ENCODE data around the gene HK2. TPM values are rescaled to one million over a fixed set of nuclear protein-coding genes. Genes with fewer than 3 reads are reported as not detected.

HK2 gene
- total RNA-seq, 2 experiments from 2014 or later = 7.7 to 8.9 TPM

DNA sequence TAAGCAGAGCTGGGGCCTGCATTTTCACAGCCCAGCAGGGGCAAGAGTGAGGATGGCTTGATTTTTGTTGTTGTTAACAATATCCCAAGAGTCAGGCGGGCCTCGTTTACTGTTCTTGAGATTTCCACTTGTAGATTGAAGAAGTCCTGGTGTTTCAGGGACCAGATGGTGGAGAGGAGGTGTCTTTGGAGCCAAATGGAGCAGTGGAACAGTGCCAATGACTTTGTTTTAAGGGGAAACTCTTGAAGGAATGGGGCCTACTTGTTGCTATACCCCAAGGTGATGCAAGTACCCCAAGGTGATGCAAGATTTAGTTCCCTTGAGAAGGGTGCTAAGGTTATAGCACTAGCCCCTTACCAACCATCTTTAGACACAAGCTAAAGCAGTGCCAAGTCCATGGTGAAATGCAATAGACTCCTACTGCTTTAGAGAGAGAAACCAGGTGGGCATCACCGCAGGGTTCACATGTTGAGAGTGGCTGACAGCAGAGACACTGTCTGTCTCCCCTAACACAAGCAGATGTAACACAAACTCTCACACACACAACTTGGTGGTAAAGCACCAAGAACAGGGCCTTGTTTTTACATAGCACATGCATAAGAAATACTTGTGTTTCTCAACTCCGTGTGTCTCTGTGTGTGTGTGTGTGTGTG, 44.0 kb downstream of the HK2 start:
- Histone ChIP-seq H3K27ac (ENCODE audit: low read depth in 1 of 2, low read length in 2 of 2) (no peak overlapping the region), H3K4me3 (ENCODE audit: low read length) (no peak overlapping the region), H3K27me3 (ENCODE audit: control insufficient read depth in 1 of 2, insufficient read depth in 2 of 2, low read length in 2 of 2) (no peaks in the 10 kb centered on the region), H3K36me3 (ENCODE audit: insufficient read depth, low read length) (peaks cover 47% of the 10 kb centered on the region), H3K9me3 (ENCODE audit: control insufficient read depth in 1 of 2, insufficient read depth in 1 of 2, low read length in 2 of 2) (no peaks in the 10 kb centered on the region), H3K4me1 (ENCODE audit: insufficient read depth, low read length) (peaks cover 6% of the 10 kb centered on the region)
- no peak for ATAC-seq (ENCODE audit: poor library complexity)
- H3K27me3 Mint-ChIP-seq = no peaks in the 10 kb centered on the region
- POLR2A ChIA-PET = no interaction called here
- CTCF ChIA-PET = interaction anchor here (1.5 to 1.7 kb wide), 2 partner anchors 163 to 164 kb away, joined by 4 to 8 read pairs; no protein-coding TSS in a partner anchor
- intact Hi-C loops (cut with DNase I, micrococcal nuclease) = loop anchor here (2.0 to 5.0 kb wide), 3 partner anchors 41 to 396 kb away; partner anchors contain the start of genes CCDC142 (in 1 of the 2) and TTC31 (in 1 of the 2)
- peaks cover 7% of the 10 kb centered on the region for H3K4me1 Mint-ChIP-seq (ENCODE audit: low read depth)
- DNase-seq = no peak
- no peak overlapping the region for H3K4me3 Mint-ChIP-seq
- peaks cover 81% of the 10 kb centered on the region for H3K36me3 Mint-ChIP-seq (ENCODE audit: low read depth)
- H3K9me3 Mint-ChIP-seq = no peaks in the 10 kb centered on the region
- no peak overlapping the region for H3K27ac Mint-ChIP-seq
- TF ChIP-seq, protein P1, sequence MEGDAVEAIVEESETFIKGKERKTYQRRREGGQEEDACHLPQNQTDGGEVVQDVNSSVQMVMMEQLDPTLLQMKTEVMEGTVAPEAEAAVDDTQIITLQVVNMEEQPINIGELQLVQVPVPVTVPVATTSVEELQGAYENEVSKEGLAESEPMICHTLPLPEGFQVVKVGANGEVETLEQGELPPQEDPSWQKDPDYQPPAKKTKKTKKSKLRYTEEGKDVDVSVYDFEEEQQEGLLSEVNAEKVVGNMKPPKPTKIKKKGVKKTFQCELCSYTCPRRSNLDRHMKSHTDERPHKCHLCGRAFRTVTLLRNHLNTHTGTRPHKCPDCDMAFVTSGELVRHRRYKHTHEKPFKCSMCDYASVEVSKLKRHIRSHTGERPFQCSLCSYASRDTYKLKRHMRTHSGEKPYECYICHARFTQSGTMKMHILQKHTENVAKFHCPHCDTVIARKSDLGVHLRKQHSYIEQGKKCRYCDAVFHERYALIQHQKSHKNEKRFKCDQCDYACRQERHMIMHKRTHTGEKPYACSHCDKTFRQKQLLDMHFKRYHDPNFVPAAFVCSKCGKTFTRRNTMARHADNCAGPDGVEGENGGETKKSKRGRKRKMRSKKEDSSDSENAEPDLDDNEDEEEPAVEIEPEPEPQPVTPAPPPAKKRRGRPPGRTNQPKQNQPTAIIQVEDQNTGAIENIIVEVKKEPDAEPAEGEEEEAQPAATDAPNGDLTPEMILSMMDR (IDR thresholded peaks at IDR 0.05) = no peak

GRCh38 chr2:74878551-74878950, 44.6 kb downstream of the HK2 start:
- Histone ChIP-seq H3K36me3 (ENCODE audit: insufficient read depth, low read length) (peaks cover 51% of the 10 kb centered on the region), H3K4me3 (ENCODE audit: low read length) (no peak overlapping the region), H3K4me1 (ENCODE audit: insufficient read depth, low read length) (peaks cover 6% of the 10 kb centered on the region), H3K27ac (ENCODE audit: low read depth in 1 of 2, low read length in 2 of 2) (no peak overlapping the region), H3K9me3 (ENCODE audit: control insufficient read depth in 1 of 2, insufficient read depth in 1 of 2, low read length in 2 of 2) (no peaks in the 10 kb centered on the region), H3K27me3 (ENCODE audit: control insufficient read depth in 1 of 2, insufficient read depth in 2 of 2, low read length in 2 of 2) (no peaks in the 10 kb centered on the region)
- intact Hi-C loops (cut with DNase I, micrococcal nuclease) = loop anchor here in 1 of 2 experiments (5.0 kb wide), 1 partner anchor 396 kb away; the partner anchor contains the start of genes CCDC142 and TTC31
- Mint-ChIP-seq H3K36me3 (ENCODE audit: low read depth) (peaks cover 81% of the 10 kb centered on the region), H3K4me1 (ENCODE audit: low read depth) (peaks cover 7% of the 10 kb centered on the region), H3K27ac (no peak overlapping the region), H3K9me3 (no peaks in the 10 kb centered on the region), H3K27me3 (no peaks in the 10 kb centered on the region), H3K4me3 (no peak overlapping the region)
- ChIA-PET CTCF (interaction anchor here (0.7 kb wide), 1 partner anchor 165 kb away, joined by 3 read pairs; no protein-coding TSS in a partner anchor), POLR2A (interaction anchor here (0.6 kb wide), 1 partner anchor 29 kb away, joined by 3 read pairs; no protein-coding TSS in a partner anchor)
- DNase-seq (no peak), ATAC-seq (ENCODE audit: poor library complexity) (no peak)
- TF ChIP-seq, protein P1 (IDR thresholded peaks at IDR 0.05) = no peak

GRCh38 chr2:74880054-74880728, 46.3 kb downstream of the HK2 start:
- POLR2A ChIA-PET = no interaction called here
- H3K36me3 ChIP-seq (ENCODE audit: insufficient read depth, low read length) = peaks cover 57% of the 10 kb centered on the region

More at GRCh38 chr2:74880054-74880728, 46.3 kb downstream of the HK2 start:
- Histone ChIP-seq H3K9me3 (ENCODE audit: control insufficient read depth in 1 of 2, insufficient read depth in 1 of 2, low read length in 2 of 2) (no peaks in the 10 kb centered on the region), H3K27me3 (ENCODE audit: control insufficient read depth in 1 of 2, insufficient read depth in 2 of 2, low read length in 2 of 2) (no peaks in the 10 kb centered on the region), H3K27ac (ENCODE audit: low read depth in 1 of 2, low read length in 2 of 2) (no peak overlapping the region), H3K4me1 (ENCODE audit: insufficient read depth, low read length) (peaks cover 6% of the 10 kb centered on the region), H3K4me3 (ENCODE audit: low read length) (no peak overlapping the region)
- no peak for ATAC-seq (ENCODE audit: poor library complexity)
- H3K4me1 Mint-ChIP-seq (ENCODE audit: low read depth) = peaks cover 7% of the 10 kb centered on the region
- H3K27me3 Mint-ChIP-seq = no peaks in the 10 kb centered on the region
- H3K4me3 Mint-ChIP-seq = no peak overlapping the region
- TF ChIP-seq, protein P1 (IDR thresholded peaks at IDR 0.05) = no peak
- H3K9me3 Mint-ChIP-seq = no peaks in the 10 kb centered on the region
- H3K36me3 Mint-ChIP-seq (ENCODE audit: low read depth) = peaks cover 83% of the 10 kb centered on the region
- CTCF ChIA-PET = no interaction called here
- intact Hi-C loops (cut with DNase I, micrococcal nuclease) = no loop called here
- DNase-seq = no peak
- no peak overlapping the region for H3K27ac Mint-ChIP-seq

Measured in CD4-positive, alpha-beta T cell (primary cell).